Ishikawa (cell line): Measurements from ENCODE around the gene LYST.

Source experiments
- CEBPB ChIP-seq: IDR thresholded peaks from 2 replicates; pipeline ENCODE4 v1.6.1; 2012
- CREB1 ChIP-seq: IDR thresholded peaks from 2 replicates; pipeline ENCODE4 v1.6.1; 2012; ENCODE audit warnings: low read depth
- EGR1 ChIP-seq: IDR thresholded peaks from 2 replicates; pipeline ENCODE4 v1.6.1; 2012
- EP300 ChIP-seq: IDR thresholded peaks from 2 replicates; pipeline ENCODE4 v1.6.1; 2012; ENCODE audit warnings: borderline replicate concordance
- FOXM1 ChIP-seq: IDR thresholded peaks from 2 replicates; pipeline ENCODE4 v1.6.1; 2012; ENCODE audit warnings: low read depth, borderline replicate concordance
- NFIC ChIP-seq: IDR thresholded peaks from 2 replicates; pipeline ENCODE4 v1.6.1; 2012
- RAD21 ChIP-seq: IDR thresholded peaks from 2 replicates; pipeline ENCODE4 v1.6.1; 2012; ENCODE audit warnings: low read depth
- TAF1 ChIP-seq: IDR thresholded peaks from 2 replicates; pipeline ENCODE4 v1.6.1; 2012; ENCODE audit warnings: low read depth, mild to moderate bottlenecking
- TCF12 ChIP-seq: IDR thresholded peaks from 2 replicates; pipeline ENCODE4 v1.6.1; 2012; ENCODE audit warnings: low read depth
- TEAD4 ChIP-seq: IDR thresholded peaks from 2 replicates; pipeline ENCODE4 v1.6.1; 2012
- YY1 ChIP-seq: IDR thresholded peaks from 2 replicates; pipeline ENCODE4 v1.6.1; 2012; ENCODE audit warnings: low read depth
- ZBTB7A ChIP-seq: IDR thresholded peaks from 2 replicates; pipeline ENCODE4 v1.6.1; 2012; ENCODE audit warnings: low read depth
- TF ChIP-seq, protein P1 (sequence below): IDR thresholded peaks from 2 replicates; pipeline ENCODE4 v1.6.1; 2012
- TF ChIP-seq, protein P2 (sequence below): IDR thresholded peaks from 2 replicates; pipeline ENCODE4 v1.6.1; 2012
- TF ChIP-seq, protein P3 (sequence below): IDR thresholded peaks from 2 replicates; pipeline ENCODE4 v1.6.1; 2012; ENCODE audit warnings: low read depth, mild to moderate bottlenecking

LYST gene

DNA sequence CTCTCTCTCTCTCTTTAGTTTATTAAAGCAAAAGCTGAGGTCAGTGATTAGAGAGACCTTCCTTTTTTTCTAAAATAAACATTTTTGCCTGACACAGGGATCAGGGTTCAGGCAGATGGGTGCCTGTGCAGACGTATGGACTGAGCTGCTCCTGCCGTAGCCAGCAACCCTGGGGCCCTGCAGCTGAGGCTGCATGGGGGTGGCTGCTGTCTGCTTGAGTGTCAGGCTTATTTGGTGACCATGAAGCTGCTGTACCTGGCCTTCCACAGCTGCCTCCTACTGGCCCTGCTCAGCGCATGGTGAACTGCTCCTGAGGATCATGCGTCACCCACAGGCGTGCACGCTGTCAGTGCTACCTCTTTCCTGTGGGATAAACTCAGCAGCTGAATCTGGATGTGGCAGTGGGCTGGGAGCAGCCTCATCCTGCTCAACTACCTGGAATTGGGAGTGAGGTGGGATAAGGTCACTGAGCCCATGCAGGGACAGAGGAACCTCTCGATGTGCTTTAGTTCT lies 252.2 kb downstream of the LYST start:
- no peak for TF ChIP-seq FOXM1

DNA sequence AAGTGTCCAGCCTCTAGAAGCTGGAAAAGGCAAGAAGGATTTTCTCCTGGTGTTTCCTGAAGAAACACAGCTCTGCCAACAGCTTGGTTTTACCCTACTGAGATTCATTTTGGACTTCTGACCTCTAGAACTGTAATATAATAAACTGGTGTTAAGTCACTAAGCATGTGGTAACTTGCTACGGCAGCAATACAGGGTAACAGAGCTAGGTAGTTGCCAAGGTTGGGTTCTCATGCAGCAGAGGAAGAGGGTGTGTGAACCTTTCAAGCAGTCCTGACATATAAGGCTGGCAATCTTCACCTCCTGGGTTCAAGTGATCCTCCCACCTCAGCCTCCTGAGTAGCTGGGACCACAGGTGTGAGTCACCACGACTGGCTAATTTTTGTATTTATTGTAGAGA lies 253.1 kb downstream of the LYST start:
- TF ChIP-seq ZBTB7A (no peak), RAD21 (no peak), TEAD4 (no peak), FOXM1 (no peak), YY1 (no peak), TCF12 (no peak), EP300 (no peak), CEBPB (no peak), CREB1 (no peak), NFIC (no peak), EGR1 (no peak), TAF1 (no peak)
- TF ChIP-seq, protein P1, sequence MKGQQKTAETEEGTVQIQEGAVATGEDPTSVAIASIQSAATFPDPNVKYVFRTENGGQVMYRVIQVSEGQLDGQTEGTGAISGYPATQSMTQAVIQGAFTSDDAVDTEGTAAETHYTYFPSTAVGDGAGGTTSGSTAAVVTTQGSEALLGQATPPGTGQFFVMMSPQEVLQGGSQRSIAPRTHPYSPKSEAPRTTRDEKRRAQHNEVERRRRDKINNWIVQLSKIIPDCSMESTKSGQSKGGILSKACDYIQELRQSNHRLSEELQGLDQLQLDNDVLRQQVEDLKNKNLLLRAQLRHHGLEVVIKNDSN = no peak
- TF ChIP-seq, protein P2, sequence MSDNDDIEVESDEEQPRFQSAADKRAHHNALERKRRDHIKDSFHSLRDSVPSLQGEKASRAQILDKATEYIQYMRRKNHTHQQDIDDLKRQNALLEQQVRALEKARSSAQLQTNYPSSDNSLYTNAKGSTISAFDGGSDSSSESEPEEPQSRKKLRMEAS = no peak

DNA sequence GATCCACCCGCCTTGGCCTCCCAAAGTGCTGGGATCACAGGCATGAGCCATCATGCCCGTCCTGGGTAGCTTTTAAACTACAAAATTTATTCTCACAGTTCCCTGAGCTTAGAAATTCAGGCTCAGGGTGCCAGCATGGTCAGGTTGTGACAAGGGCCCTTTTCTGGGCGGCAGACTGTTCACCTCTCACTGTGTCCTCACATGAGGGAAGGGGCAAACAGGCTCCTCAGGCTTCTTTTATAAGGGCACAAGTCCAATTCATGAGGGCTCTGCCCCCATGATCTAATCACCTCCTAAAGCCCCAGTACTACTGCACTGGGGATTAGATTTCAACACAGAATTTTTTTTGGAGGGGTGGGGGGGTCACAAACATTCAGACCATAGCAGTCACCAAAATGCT lies 253.9 kb downstream of the LYST start:
- TF ChIP-seq NFIC (no peak), CEBPB (no peak), TCF12 (no peak), TAF1 (no peak), ZBTB7A (no peak), EP300 (no peak)
- TF ChIP-seq, protein P1 = no peak
- TF ChIP-seq, protein P3, sequence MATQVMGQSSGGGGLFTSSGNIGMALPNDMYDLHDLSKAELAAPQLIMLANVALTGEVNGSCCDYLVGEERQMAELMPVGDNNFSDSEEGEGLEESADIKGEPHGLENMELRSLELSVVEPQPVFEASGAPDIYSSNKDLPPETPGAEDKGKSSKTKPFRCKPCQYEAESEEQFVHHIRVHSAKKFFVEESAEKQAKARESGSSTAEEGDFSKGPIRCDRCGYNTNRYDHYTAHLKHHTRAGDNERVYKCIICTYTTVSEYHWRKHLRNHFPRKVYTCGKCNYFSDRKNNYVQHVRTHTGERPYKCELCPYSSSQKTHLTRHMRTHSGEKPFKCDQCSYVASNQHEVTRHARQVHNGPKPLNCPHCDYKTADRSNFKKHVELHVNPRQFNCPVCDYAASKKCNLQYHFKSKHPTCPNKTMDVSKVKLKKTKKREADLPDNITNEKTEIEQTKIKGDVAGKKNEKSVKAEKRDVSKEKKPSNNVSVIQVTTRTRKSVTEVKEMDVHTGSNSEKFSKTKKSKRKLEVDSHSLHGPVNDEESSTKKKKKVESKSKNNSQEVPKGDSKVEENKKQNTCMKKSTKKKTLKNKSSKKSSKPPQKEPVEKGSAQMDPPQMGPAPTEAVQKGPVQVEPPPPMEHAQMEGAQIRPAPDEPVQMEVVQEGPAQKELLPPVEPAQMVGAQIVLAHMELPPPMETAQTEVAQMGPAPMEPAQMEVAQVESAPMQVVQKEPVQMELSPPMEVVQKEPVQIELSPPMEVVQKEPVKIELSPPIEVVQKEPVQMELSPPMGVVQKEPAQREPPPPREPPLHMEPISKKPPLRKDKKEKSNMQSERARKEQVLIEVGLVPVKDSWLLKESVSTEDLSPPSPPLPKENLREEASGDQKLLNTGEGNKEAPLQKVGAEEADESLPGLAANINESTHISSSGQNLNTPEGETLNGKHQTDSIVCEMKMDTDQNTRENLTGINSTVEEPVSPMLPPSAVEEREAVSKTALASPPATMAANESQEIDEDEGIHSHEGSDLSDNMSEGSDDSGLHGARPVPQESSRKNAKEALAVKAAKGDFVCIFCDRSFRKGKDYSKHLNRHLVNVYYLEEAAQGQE = no peak
